C4-2B (cell line): ENCODE data around the gene HAUS3.

Experiments used
- CTCF ChIP-seq: fragments of 450-650 bp; conservative IDR thresholded peaks from 2 replicates; pipeline ENCODE4 v1.5.1; 2017; ENCODE audit warnings: mild to moderate bottlenecking
- ZFX ChIP-seq: fragments of 450-650 bp; IDR thresholded peaks from 2 replicates; pipeline ENCODE4 v1.6.1; 2017

DNA sequence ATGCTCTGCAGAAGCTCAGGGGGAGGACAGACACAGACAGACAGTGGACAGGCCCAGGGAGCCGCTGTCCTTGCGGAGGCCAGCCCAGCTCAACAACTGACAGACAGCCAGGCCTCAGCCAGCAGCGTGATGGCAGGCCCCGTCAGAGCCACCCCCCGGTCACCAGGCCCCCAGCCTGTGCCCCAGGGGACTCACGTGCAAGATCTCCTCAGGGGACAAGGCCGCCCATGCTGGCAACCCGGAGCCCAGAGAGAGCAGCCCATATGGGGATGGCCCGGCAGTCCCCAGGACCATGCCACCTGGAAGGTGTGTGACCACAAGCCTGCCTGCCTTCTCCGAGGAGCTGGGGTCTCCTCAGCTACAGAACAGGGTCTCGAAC is 48.0 kb upstream of the HAUS3 start:
- TF ChIP-seq CTCF (no peak), ZFX (no peak)
